Skeletal muscle tissue (tissue), 5 donors: ENCODE data around the gene TPM3. TPM values are rescaled to one million over a fixed set of nuclear protein-coding genes. Genes with fewer than 3 reads are reported as not detected.
A peak's percentile ranks its signal among the peaks of the same experiment; 100 is the strongest.
"Not testable (repeated sequence)": the region's sequence is repeated elsewhere in the genome, so short reads cannot be mapped to it uniquely, and the experiment has no call there.

Experiments
- H3K27ac ChIP-seq: one replicate; pipeline ENCODE4 v1.7.0; 2013; ENCODE audit warnings: mild to moderate bottlenecking, low read depth, low read length, inconsistent platforms
- H3K27me3 ChIP-seq, 3 donors: one replicate each; pipeline ENCODE4 v1.7.0; 2013; ENCODE audit warnings: low read length in 3 of 3; ENCODE audit not compliant: control insufficient read depth in 3 of 3, insufficient read depth in 3 of 3
- H3K36me3 ChIP-seq, 3 donors: one replicate each; pipeline ENCODE4 v1.7.0; 2013; ENCODE audit warnings: low read length in 3 of 3; ENCODE audit not compliant: control insufficient read depth in 3 of 3, insufficient read depth in 3 of 3
- H3K4me1 ChIP-seq, 3 donors: one replicate each; pipeline ENCODE4 v1.7.0; 2013; ENCODE audit warnings: low read length in 3 of 3, mild to moderate bottlenecking in 3 of 3; ENCODE audit not compliant: control insufficient read depth in 3 of 3, insufficient read depth in 3 of 3
- H3K4me3 ChIP-seq, 3 donors: one replicate each; pipeline ENCODE4 v1.7.0; 2013; ENCODE audit warnings: low read length in 3 of 3
- H3K9ac ChIP-seq, 3 donors: one replicate each; pipeline ENCODE4 v1.7.0; 2013; ENCODE audit warnings: low read length in 3 of 3, mild to moderate bottlenecking in 3 of 3, moderate library complexity in 2 of 3, low read depth in 1 of 3
- H3K9me3 ChIP-seq, 3 donors: one replicate each; pipeline ENCODE4 v1.7.0; 2013; ENCODE audit warnings: low read length in 3 of 3; ENCODE audit not compliant: control insufficient read depth in 3 of 3
- small RNA-seq: library from RNA; depleted of rRNA; stranded (forward); fragments of <200 nt; gene quantifications from one replicate; pipeline ENCODE3, GENCODE V24; 2014
- total RNA-seq: library from RNA; depleted of rRNA; stranded (reverse); fragments of >200 nt; gene quantifications from one replicate; pipeline ENCODE4 v1.2.3, GENCODE V29; 2014
- donor health status: Osteomylitis.

The TPM3 gene
- total RNA-seq, 1 donor from 2014 or later = 202 TPM

DNA sequence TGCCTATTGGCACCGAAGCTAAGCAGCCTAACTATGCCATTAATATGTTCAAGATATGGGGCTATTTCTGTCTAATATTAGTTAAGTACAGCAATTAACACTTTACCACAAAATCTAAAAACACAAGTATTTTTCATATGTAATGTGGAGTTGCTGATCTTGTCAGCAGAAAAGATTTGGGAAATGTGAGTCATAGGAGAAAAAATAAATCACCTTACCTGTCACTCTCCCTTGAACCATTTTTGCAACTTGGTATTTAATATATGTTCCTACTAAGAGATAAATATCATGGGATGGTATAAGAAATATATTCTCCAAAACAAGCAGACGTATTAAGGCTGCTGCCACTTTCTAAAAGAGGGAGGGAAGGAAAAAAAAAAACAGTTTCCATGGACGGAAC, 54.0 kb downstream of the TPM3 start:
- Histone ChIP-seq H3K27ac (no peak overlapping the region), H3K4me3 (no peak overlapping the region), H3K4me1 (peaks cover 0 to 5% (median 2%) of the 10 kb centered on the region in 3 donors), H3K9ac (no peak overlapping the region), H3K9me3 (no peaks in the 10 kb centered on the region), H3K36me3 (no peaks in the 10 kb centered on the region), H3K27me3 (no peaks in the 10 kb centered on the region)

GRCh38 chr1:154133256-154133655, 58.6 kb downstream of the TPM3 start:
- Histone ChIP-seq H3K36me3 (no peaks in the 10 kb centered on the region), H3K9ac (no peak overlapping the region), H3K27me3 (no peaks in the 10 kb centered on the region), H3K4me3 (no peak overlapping the region), H3K4me1 (no peaks in the 10 kb centered on the region), H3K9me3 (no peaks in the 10 kb centered on the region), H3K27ac (no peak overlapping the region)

DNA sequence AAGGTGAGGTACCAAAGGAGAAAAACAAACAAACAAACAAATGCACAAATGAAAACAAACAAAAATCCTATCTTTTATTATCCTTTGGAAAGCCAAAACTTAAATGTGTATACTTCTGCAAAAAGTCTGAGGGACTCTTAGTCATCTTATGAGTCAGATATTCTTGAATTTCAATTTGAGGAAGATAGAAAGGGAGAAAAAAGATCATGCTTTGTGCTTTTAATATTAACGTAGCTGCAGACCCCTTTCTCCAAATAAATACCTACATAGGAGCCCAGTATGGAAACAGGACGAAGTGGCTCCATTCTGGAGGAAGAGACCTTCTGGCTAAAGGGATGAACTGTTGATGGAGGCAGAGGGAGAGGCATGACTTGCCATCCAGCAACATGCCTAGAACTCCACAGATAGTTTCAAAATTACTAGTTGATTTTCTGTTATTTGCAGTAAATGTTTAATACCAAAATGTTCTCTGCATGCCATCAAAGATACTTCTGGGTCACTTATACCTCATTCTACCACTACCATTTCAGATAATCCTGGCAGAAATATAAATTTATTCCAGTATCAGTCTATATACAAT, 62.4 kb downstream of the TPM3 start:
- H3K9me3 ChIP-seq = no peaks in the 10 kb centered on the region
- no peaks in the 10 kb centered on the region for H3K27me3 ChIP-seq
- no peak overlapping the region for H3K27ac ChIP-seq

GRCh38 chr1:154123205-154123604, 68.7 kb downstream of the TPM3 start:
- not testable (repeated sequence) for H3K27ac ChIP-seq, H3K27me3 ChIP-seq, H3K9me3 ChIP-seq, H3K4me3 ChIP-seq, H3K9ac ChIP-seq, H3K4me1 ChIP-seq, H3K36me3 ChIP-seq

More for the DNA sequence above, 62.4 kb downstream of the TPM3 start:
- Histone ChIP-seq H3K36me3 (no peaks in the 10 kb centered on the region), H3K4me1 (no peaks in the 10 kb centered on the region), H3K9ac (no peak overlapping the region), H3K4me3 (no peak overlapping the region)

GRCh38 chr1:154117642-154118041, 74.3 kb downstream of the TPM3 start:
- Histone ChIP-seq H3K27me3 (no peaks in the 10 kb centered on the region), H3K9me3 (no peaks in the 10 kb centered on the region), H3K9ac (no peak overlapping the region), H3K4me1 (no peaks in the 10 kb centered on the region), H3K4me3 (no peak overlapping the region), H3K36me3 (no peaks in the 10 kb centered on the region), H3K27ac (no peak overlapping the region)

DNA sequence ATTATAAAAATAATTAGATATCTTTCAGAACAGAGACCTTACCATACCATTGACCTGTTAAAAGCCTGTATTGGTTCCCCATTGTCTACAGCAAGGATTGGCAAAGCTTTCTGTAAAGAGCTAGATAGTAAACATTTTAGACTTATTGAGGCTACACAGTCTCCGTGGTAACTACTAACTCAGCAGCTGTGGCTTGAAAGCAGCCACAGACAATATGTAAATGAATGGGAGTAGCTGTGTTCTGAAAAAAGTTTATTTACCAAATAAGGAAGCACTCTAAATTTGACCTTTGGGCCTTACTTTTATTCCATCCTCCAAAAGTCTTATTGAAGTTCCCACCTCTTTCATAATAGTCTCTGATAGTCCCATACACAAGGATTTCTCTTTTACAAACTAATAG, 76.7 kb downstream of the TPM3 start:
- no peaks in the 10 kb centered on the region for H3K4me1 ChIP-seq
- H3K27me3 ChIP-seq = no peaks in the 10 kb centered on the region
- H3K36me3 ChIP-seq = no peaks in the 10 kb centered on the region
- H3K4me3 ChIP-seq = no peak overlapping the region
- no peaks in the 10 kb centered on the region for H3K9me3 ChIP-seq
- no peak overlapping the region for H3K9ac ChIP-seq
- no peak overlapping the region for H3K27ac ChIP-seq

Small RNAs within 50 kb of the gene (small RNA-seq; reads per million reads assigned to genes)
- gene MIR190B = 1.1 reads per million, percentile 79 among the genes with 10 or more reads in this experiment

Other genes with a start within 250 kb of the TPM3 start
- 9.9 TPM for gene DENND4B, start 245.4 kb downstream of the TPM3 start, total RNA-seq
- 3.1 TPM for gene CRTC2, start 233.5 kb downstream of the TPM3 start, total RNA-seq
- 40.2 TPM for gene SLC39A1, start 228.6 kb downstream of the TPM3 start, total RNA-seq
- 8.9 TPM for gene CREB3L4, start 224.2 kb downstream of the TPM3 start, total RNA-seq
- gene JTB, start 214.4 kb downstream of the TPM3 start, total RNA-seq = 87.2 TPM
- 18.3 TPM for gene RAB13, start 205.8 kb downstream of the TPM3 start, total RNA-seq
- gene RPS27, start 201.3 kb downstream of the TPM3 start, total RNA-seq = 4,210 TPM
- under 0.01 TPM for gene NUP210L, start 37.0 kb downstream of the TPM3 start, total RNA-seq
- not detected for gene CFAP141, start 14.2 kb upstream of the TPM3 start, total RNA-seq
- 37.1 TPM for gene UBAP2L, start 28.9 kb upstream of the TPM3 start, total RNA-seq
- gene HAX1, start 80.5 kb upstream of the TPM3 start, total RNA-seq = 98.6 TPM
- gene AQP10, start 129.0 kb upstream of the TPM3 start, total RNA-seq = not detected
- gene ATP8B2, start 133.4 kb upstream of the TPM3 start, total RNA-seq = 23.0 TPM
- 5.2 TPM for gene IL6R, start 213.2 kb upstream of the TPM3 start, total RNA-seq